ENCODE data around the gene FAM171A1.

The FAM171A1 gene

GRCh38 chr10:15309221-15309620, 61.9 kb downstream of the FAM171A1 start:
- Histone ChIP-seq H3K4me3 (ENCODE audit: low read length) (no peak overlapping the region), H3K9me2 (replicated peaks; ENCODE audit: insufficient read depth, low read length) (no peaks in the 10 kb centered on the region), H3F3A (ENCODE audit: insufficient read depth, low read length) (no peaks in the 10 kb centered on the region), H3K9me3 (replicated peaks; ENCODE audit: insufficient read depth, low read length) (no peaks in the 10 kb centered on the region), H3K36me3 (replicated peaks; ENCODE audit: insufficient read depth, low read length) (no peaks in the 10 kb centered on the region), H3K9ac (ENCODE audit: low read length) (no peak overlapping the region), H3K4me2 (ENCODE audit: low read depth, low read length) (no peak overlapping the region), H2AFZ (ENCODE audit: low read length) (no peak overlapping the region), H3K27me3 (replicated peaks; ENCODE audit: insufficient read depth, low read length) (no peaks in the 10 kb centered on the region), H3K79me2 (ENCODE audit: low read length) (no peaks in the 10 kb centered on the region), H3K27ac (ENCODE audit: low read length) (no peak overlapping the region), H4K20me1 (ENCODE audit: insufficient read depth, low read length) (no peaks in the 10 kb centered on the region), H3K4me1 (ENCODE audit: low read length) (no peaks in the 10 kb centered on the region)
- no peak for DNase-seq
- TF ChIP-seq EZH2 (optimal IDR thresholded peaks at IDR 0.05; ENCODE audit: low read depth, low read length): no peak
- no peak for TF ChIP-seq CTCF (IDR thresholded peaks at IDR 0.05; ENCODE audit: low read length)
- TF ChIP-seq EZH2phosphoT487 (IDR thresholded peaks at IDR 0.05; ENCODE audit: low read length): no peak

- no peaks in the 10 kb centered on the region for H3K9me2 ChIP-seq (replicated peaks; ENCODE audit: insufficient read depth, low read length)
- no peaks in the 10 kb centered on the region for H3F3A ChIP-seq (ENCODE audit: insufficient read depth, low read length)
These were observed 64.3 kb downstream of the FAM171A1 start for GRCh38 chr10:15306735-15307280.

GRCh38 chr10:15305634-15306033, 65.5 kb downstream of the FAM171A1 start:
- H4K20me1 ChIP-seq (ENCODE audit: insufficient read depth, low read length): no peaks in the 10 kb centered on the region
- no peak overlapping the region for H3K27ac ChIP-seq (ENCODE audit: low read length)
- H2AFZ ChIP-seq (ENCODE audit: low read length): no peak overlapping the region
- TF ChIP-seq EZH2phosphoT487 (IDR thresholded peaks at IDR 0.05; ENCODE audit: low read length): no peak
- TF ChIP-seq CTCF (IDR thresholded peaks at IDR 0.05; ENCODE audit: low read length): no peak
- no peak for TF ChIP-seq EZH2 (optimal IDR thresholded peaks at IDR 0.05; ENCODE audit: low read depth, low read length)
- H3K9me2 ChIP-seq (replicated peaks; ENCODE audit: insufficient read depth, low read length): no peaks in the 10 kb centered on the region
- no peaks in the 10 kb centered on the region for H3K79me2 ChIP-seq (ENCODE audit: low read length)
- no peaks in the 10 kb centered on the region for H3F3A ChIP-seq (ENCODE audit: insufficient read depth, low read length)
- no peak for DNase-seq
- no peak overlapping the region for H3K4me3 ChIP-seq (ENCODE audit: low read length)
- no peaks in the 10 kb centered on the region for H3K27me3 ChIP-seq (replicated peaks; ENCODE audit: insufficient read depth, low read length)
- no peaks in the 10 kb centered on the region for H3K4me1 ChIP-seq (ENCODE audit: low read length)
- no peaks in the 10 kb centered on the region for H3K9me3 ChIP-seq (replicated peaks; ENCODE audit: insufficient read depth, low read length)
- no peak overlapping the region for H3K4me2 ChIP-seq (ENCODE audit: low read depth, low read length)
- no peaks in the 10 kb centered on the region for H3K36me3 ChIP-seq (replicated peaks; ENCODE audit: insufficient read depth, low read length)
- no peak overlapping the region for H3K9ac ChIP-seq (ENCODE audit: low read length)

More at GRCh38 chr10:15306735-15307280, 64.3 kb downstream of the FAM171A1 start:
- Histone ChIP-seq H3K4me3 (ENCODE audit: low read length) (no peak overlapping the region), H3K9ac (ENCODE audit: low read length) (no peak overlapping the region), H3K79me2 (ENCODE audit: low read length) (no peaks in the 10 kb centered on the region), H3K9me3 (replicated peaks; ENCODE audit: insufficient read depth, low read length) (no peaks in the 10 kb centered on the region), H2AFZ (ENCODE audit: low read length) (no peak overlapping the region), H3K27me3 (replicated peaks; ENCODE audit: insufficient read depth, low read length) (no peaks in the 10 kb centered on the region), H3K36me3 (replicated peaks; ENCODE audit: insufficient read depth, low read length) (no peaks in the 10 kb centered on the region), H3K4me2 (ENCODE audit: low read depth, low read length) (no peak overlapping the region), H3K27ac (ENCODE audit: low read length) (no peak overlapping the region), H4K20me1 (ENCODE audit: insufficient read depth, low read length) (no peaks in the 10 kb centered on the region), H3K4me1 (ENCODE audit: low read length) (no peaks in the 10 kb centered on the region)
- TF ChIP-seq EZH2phosphoT487 (IDR thresholded peaks at IDR 0.05; ENCODE audit: low read length): no peak
- no peak for TF ChIP-seq CTCF (IDR thresholded peaks at IDR 0.05; ENCODE audit: low read length)
- TF ChIP-seq EZH2 (optimal IDR thresholded peaks at IDR 0.05; ENCODE audit: low read depth, low read length): no peak
- DNase-seq: no peak
